A549 treated with AZD2906 at 1 μM for 4 hours (cell line): Measurements from ENCODE around the gene PHF21B. TPM values are rescaled to one million over a fixed set of nuclear protein-coding genes. Genes with fewer than 3 reads are reported as not detected.

ENCODE experiments used
- total RNA-seq: library from RNA; stranded (reverse); fragments of 200-300 nt; extraction: Qiagen RNA extraction; gene quantifications from 5 replicates; pipeline ENCODE4 v1.2.3, GENCODE V29; 2022

Gene PHF21B
- 0.81 to 1.2 TPM (median 0.87 TPM) in 5 replicates for total RNA-seq

GRCh38 chr22:45009606-45010531 lies at the start of gene PHF21B:
TSS of gene PHF21B (minus strand) at chr22:45010005. CDS start at chr22:45009549, 456 bp downstream.

Other genes starting within 250 kb of the PHF21B start
- 25.2 to 30.1 TPM (median 28.1 TPM) in 5 replicates for gene NUP50, start 153.9 kb upstream of the PHF21B start, total RNA-seq
- 63.4 to 77.7 TPM (median 73.5 TPM) in 5 replicates for gene KIAA0930, start 230.9 kb upstream of the PHF21B start, total RNA-seq